SK-N-SH (cell line): Measurements from ENCODE around the gene SLC36A3. TPM values are rescaled to one million over a fixed set of nuclear protein-coding genes. Genes with fewer than 3 reads are reported as not detected.

ENCODE experiments used
- CTCF ChIA-PET: fragments of 300-600, 350-600 bp; formaldehyde crosslinking; extraction: SDS; loops from one replicate; lab custom pipeline; 2021; lab: Yijun Ruan, JAX
- POLR2A ChIA-PET: fragments of 350-600 bp; sonication (Branson Sonifier 250); formaldehyde crosslinking; extraction: SDS; loops from one replicate; lab custom pipeline; 2020; ENCODE audit warnings: antibody characterized with exemption, inconsistent platforms; lab: Yijun Ruan, JAX
- DNase-seq: peaks from one replicate; pipeline ENCODE4 v3.0.0; 2012
- H2AFZ ChIP-seq: fragments of 200-600 bp; sonication (generic); 2 replicates; pipeline ENCODE4 v1.8.1; 2016; ENCODE audit warnings: antibody characterized with exemption, mild to moderate bottlenecking, low read depth
- H3F3A ChIP-seq: fragments of 200-600 bp; sonication (generic); replicated peaks from 2 replicates; pipeline ENCODE3; 2016; ENCODE audit warnings: antibody characterized with exemption, mild to moderate bottlenecking; ENCODE audit not compliant: insufficient read depth
- H3K27ac ChIP-seq, 2 experiments: fragments of 200-500 bp in 1 of 2; fragments of 200-600 bp in 1 of 2; sonication (Bioruptor generic) in 1 of 2; sonication (generic), shearing (Covaris generic) in 1 of 2; 2 replicates each; pipeline versions ENCODE4 v1.5.1 to v1.6.1; 2014 to 2016; ENCODE audit warnings: low read depth in 2 of 2, inconsistent platforms in 1 of 2, low read length in 1 of 2, mild to moderate bottlenecking in 1 of 2, mixed read lengths in 1 of 2
- H3K27me3 ChIP-seq: fragments of 200-600 bp; sonication (generic), shearing (Covaris generic); 2 replicates; pipeline ENCODE4 v1.6.1; 2016; ENCODE audit warnings: mixed run types; ENCODE audit not compliant: insufficient read depth
- H3K36me3 ChIP-seq, 2 experiments: fragments of 200-500 bp in 1 of 2; fragments of 200-600 bp in 1 of 2; sonication (Bioruptor generic) in 1 of 2; sonication (generic) in 1 of 2; replicated peaks in 1 of 2; 2 replicates each; pipeline versions ENCODE3 to v1.5.1; 2014 to 2016; ENCODE audit warnings: low read length in 1 of 2, mild to moderate bottlenecking in 1 of 2; ENCODE audit not compliant: insufficient read depth in 2 of 2, control insufficient read depth in 1 of 2
- H3K4me1 ChIP-seq, 2 experiments: fragments of 200-500 bp in 1 of 2; fragments of 200-600 bp in 1 of 2; sonication (Bioruptor generic) in 1 of 2; sonication (generic), shearing (Covaris generic) in 1 of 2; 2 replicates each; pipeline versions ENCODE4 v1.5.1 to v1.6.1; 2014 to 2016; ENCODE audit warnings: low read depth in 1 of 2, low read length in 1 of 2, mixed run types in 1 of 2; ENCODE audit not compliant: insufficient read depth in 2 of 2, control insufficient read depth in 1 of 2
- H3K4me2 ChIP-seq: fragments of 200-600 bp; sonication (generic), shearing (Covaris generic); 2 replicates; pipeline ENCODE4 v1.6.1; 2017; ENCODE audit warnings: mixed run types
- H3K4me3 ChIP-seq, 2 experiments: fragments of 200-500 bp in 1 of 2; fragments of 200-600 bp in 1 of 2; sonication (Bioruptor generic) in 1 of 2; sonication (generic), shearing (Covaris generic) in 1 of 2; 2 replicates each; pipeline versions ENCODE4 v1.5.1 to v1.8.1; 2014 to 2016; ENCODE audit warnings: low read depth in 2 of 2, inconsistent platforms in 1 of 2, low read length in 1 of 2, mild to moderate bottlenecking in 1 of 2, mixed read lengths in 1 of 2, moderate library complexity in 1 of 2
- H3K79me2 ChIP-seq: fragments of 200-600 bp; sonication (generic); 2 replicates; pipeline ENCODE4 v1.8.1; 2017; ENCODE audit warnings: mild to moderate bottlenecking; ENCODE audit not compliant: insufficient read depth
- H3K9ac ChIP-seq: fragments of 200-600 bp; sonication (generic); 2 replicates; pipeline ENCODE4 v1.6.1; 2017; ENCODE audit warnings: mixed run types
- H3K9me2 ChIP-seq: fragments of 200-600 bp; sonication (generic); 2 replicates; pipeline ENCODE4 v1.6.1; 2017; ENCODE audit warnings: mixed run types
- H3K9me3 ChIP-seq: fragments of 200-600 bp; sonication (generic); 2 replicates; pipeline ENCODE4 v1.6.1; 2017; ENCODE audit warnings: mixed run types, mild to moderate bottlenecking, moderate library complexity
- H4K20me1 ChIP-seq: fragments of 200-600 bp; sonication (generic); 2 replicates; pipeline ENCODE4 v1.6.1; 2017; ENCODE audit warnings: mild to moderate bottlenecking, mixed run types; ENCODE audit not compliant: insufficient read depth
- CHD2 ChIP-seq: fragments of 150-350 bp; IDR thresholded peaks from 2 replicates; pipeline ENCODE4 v1.6.1; 2018; ENCODE audit warnings: low read length; ENCODE audit not compliant: partially characterized antibody
- EZH2phosphoT487 ChIP-seq: fragments of 200-600 bp; sonication (generic); IDR thresholded peaks from 2 replicates; pipeline ENCODE4 v1.6.1; 2017; ENCODE audit warnings: low read depth, mixed run types, mild to moderate bottlenecking, antibody characterized with exemption, moderate library complexity, borderline replicate concordance
- FOSL2 ChIP-seq: IDR thresholded peaks from 2 replicates; pipeline ENCODE4 v1.4.0; 2012; ENCODE audit warnings: low read depth, mild to moderate bottlenecking, moderate library complexity, borderline replicate concordance
- GATA2 ChIP-seq: sonication (generic); formaldehyde crosslinking; IDR thresholded peaks from 2 replicates; pipeline ENCODE4 v1.5.0; 2020; ENCODE audit warnings: mild to moderate bottlenecking, missing genetic modification reagents
- MEF2A ChIP-seq: IDR thresholded peaks from 2 replicates; pipeline ENCODE4 v1.4.0; 2012; ENCODE audit warnings: low read depth, borderline replicate concordance
- NRF1 ChIP-seq: IDR thresholded peaks from 2 replicates; pipeline ENCODE4 v1.6.1; 2012; ENCODE audit warnings: low read depth, mild to moderate bottlenecking, low read length
- REST ChIP-seq: IDR thresholded peaks from 2 replicates; pipeline ENCODE4 v1.6.1; 2012; ENCODE audit warnings: mild to moderate bottlenecking, low read depth, low read length, moderate library complexity
- RFX5 ChIP-seq: IDR thresholded peaks from 2 replicates; pipeline ENCODE4 v1.6.1; 2012; ENCODE audit warnings: mild to moderate bottlenecking, improper control_type of control experiment, low read length
- SMC3 ChIP-seq: IDR thresholded peaks from 2 replicates; pipeline ENCODE4 v1.6.1; 2012; ENCODE audit warnings: low read depth, low read length, improper control_type of control experiment
- TCF12 ChIP-seq: IDR thresholded peaks from 2 replicates; pipeline ENCODE4 v1.4.0; 2012
- TEAD4 ChIP-seq: IDR thresholded peaks from 2 replicates; pipeline ENCODE4 v1.4.0; 2012; ENCODE audit warnings: mild to moderate bottlenecking, borderline replicate concordance; ENCODE audit not compliant: insufficient read depth
- WGBS: methylation state at CpG from one replicate; pipeline ENCODE4 v1.1.6; 2017; ENCODE audit warnings: low lambda C conversion rate; 5-methylcytosine and 5-hydroxymethylcytosine counted together
- polyA plus RNA-seq, 3 experiments: library from polyadenylated mRNA; depleted of rRNA; stranded (reverse); fragments of >200 nt; gene quantifications; 2 replicates each; pipeline ENCODE4 v1.2.3, GENCODE V29; 2012
- TF ChIP-seq, protein P1 (sequence below): fragments of 150-350 bp; IDR thresholded peaks from 2 replicates; pipeline ENCODE4 v1.6.1; 2016; ENCODE audit warnings: mild to moderate bottlenecking, low read depth, low read length
- TF ChIP-seq, protein P2 (sequence below): fragments of 150-350 bp; IDR thresholded peaks from 2 replicates; pipeline ENCODE4 v1.6.1; 2017; ENCODE audit warnings: antibody characterized with exemption, low read length, low read depth, borderline replicate concordance
- TF ChIP-seq, protein P3 (sequence below): IDR thresholded peaks from 2 replicates; pipeline ENCODE4; 2012
- TF ChIP-seq, protein P4 (sequence below): fragments of 200-600 bp; sonication (generic); IDR thresholded peaks from 2 replicates; pipeline ENCODE4 v1.6.1; 2017; ENCODE audit warnings: antibody characterized with exemption, mild to moderate bottlenecking, moderate library complexity

SLC36A3 gene
- polyA plus RNA-seq, 1 of the 3 experiments (the other 2 are of a cell fraction): not detected

GRCh38 chr5:151234476-151235238, 68.9 kb downstream of the SLC36A3 start:
- no peaks in the 10 kb centered on the region for H3K79me2 ChIP-seq
- H3K4me2 ChIP-seq: no peak overlapping the region
- no peaks in the 10 kb centered on the region; the same call in 1 of the 2 replicates for H3K27me3 ChIP-seq
- no peak overlapping the region for H2AFZ ChIP-seq
- ChIA-PET CTCF (interaction anchor here (1.5 kb wide), 2 partner anchors 67 to 183 kb away, joined by 3 read pairs; no protein-coding TSS in a partner anchor), POLR2A (no interaction called here)
- H3K4me3 ChIP-seq: no peak overlapping the region
- TF ChIP-seq RFX5 (no peak), FOSL2 (no peak), REST (no peak), EZH2phosphoT487 (no peak), TCF12 (no peak), SMC3 (no peak), MEF2A (no peak), TEAD4 (no peak), NRF1 (no peak), CHD2 (no peak), GATA2 (no peak)
- TF ChIP-seq, protein P1, sequence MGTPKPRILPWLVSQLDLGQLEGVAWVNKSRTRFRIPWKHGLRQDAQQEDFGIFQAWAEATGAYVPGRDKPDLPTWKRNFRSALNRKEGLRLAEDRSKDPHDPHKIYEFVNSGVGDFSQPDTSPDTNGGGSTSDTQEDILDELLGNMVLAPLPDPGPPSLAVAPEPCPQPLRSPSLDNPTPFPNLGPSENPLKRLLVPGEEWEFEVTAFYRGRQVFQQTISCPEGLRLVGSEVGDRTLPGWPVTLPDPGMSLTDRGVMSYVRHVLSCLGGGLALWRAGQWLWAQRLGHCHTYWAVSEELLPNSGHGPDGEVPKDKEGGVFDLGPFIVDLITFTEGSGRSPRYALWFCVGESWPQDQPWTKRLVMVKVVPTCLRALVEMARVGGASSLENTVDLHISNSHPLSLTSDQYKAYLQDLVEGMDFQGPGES: no peak
- TF ChIP-seq, protein P2, sequence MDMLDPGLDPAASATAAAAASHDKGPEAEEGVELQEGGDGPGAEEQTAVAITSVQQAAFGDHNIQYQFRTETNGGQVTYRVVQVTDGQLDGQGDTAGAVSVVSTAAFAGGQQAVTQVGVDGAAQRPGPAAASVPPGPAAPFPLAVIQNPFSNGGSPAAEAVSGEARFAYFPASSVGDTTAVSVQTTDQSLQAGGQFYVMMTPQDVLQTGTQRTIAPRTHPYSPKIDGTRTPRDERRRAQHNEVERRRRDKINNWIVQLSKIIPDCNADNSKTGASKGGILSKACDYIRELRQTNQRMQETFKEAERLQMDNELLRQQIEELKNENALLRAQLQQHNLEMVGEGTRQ: no peak
- TF ChIP-seq, protein P3, sequence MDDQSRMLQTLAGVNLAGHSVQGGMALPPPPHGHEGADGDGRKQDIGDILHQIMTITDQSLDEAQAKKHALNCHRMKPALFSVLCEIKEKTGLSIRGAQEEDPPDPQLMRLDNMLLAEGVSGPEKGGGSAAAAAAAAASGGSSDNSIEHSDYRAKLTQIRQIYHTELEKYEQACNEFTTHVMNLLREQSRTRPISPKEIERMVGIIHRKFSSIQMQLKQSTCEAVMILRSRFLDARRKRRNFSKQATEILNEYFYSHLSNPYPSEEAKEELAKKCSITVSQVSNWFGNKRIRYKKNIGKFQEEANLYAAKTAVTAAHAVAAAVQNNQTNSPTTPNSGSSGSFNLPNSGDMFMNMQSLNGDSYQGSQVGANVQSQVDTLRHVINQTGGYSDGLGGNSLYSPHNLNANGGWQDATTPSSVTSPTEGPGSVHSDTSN: no peak
- TF ChIP-seq, protein P4, sequence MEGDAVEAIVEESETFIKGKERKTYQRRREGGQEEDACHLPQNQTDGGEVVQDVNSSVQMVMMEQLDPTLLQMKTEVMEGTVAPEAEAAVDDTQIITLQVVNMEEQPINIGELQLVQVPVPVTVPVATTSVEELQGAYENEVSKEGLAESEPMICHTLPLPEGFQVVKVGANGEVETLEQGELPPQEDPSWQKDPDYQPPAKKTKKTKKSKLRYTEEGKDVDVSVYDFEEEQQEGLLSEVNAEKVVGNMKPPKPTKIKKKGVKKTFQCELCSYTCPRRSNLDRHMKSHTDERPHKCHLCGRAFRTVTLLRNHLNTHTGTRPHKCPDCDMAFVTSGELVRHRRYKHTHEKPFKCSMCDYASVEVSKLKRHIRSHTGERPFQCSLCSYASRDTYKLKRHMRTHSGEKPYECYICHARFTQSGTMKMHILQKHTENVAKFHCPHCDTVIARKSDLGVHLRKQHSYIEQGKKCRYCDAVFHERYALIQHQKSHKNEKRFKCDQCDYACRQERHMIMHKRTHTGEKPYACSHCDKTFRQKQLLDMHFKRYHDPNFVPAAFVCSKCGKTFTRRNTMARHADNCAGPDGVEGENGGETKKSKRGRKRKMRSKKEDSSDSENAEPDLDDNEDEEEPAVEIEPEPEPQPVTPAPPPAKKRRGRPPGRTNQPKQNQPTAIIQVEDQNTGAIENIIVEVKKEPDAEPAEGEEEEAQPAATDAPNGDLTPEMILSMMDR: no peak
- H3K27ac ChIP-seq: no peak overlapping the region
- 67% methylated on average over 17 of the region's 17 CpGs for WGBS
- no peaks in the 10 kb centered on the region for H3K9me2 ChIP-seq
- H3K9me3 ChIP-seq: no peaks in the 10 kb centered on the region
- no peaks in the 10 kb centered on the region for H3K36me3 ChIP-seq
- DNase-seq: no peak
- H3K4me1 ChIP-seq: no peaks in the 10 kb centered on the region
- H4K20me1 ChIP-seq: no peaks in the 10 kb centered on the region
- H3K9ac ChIP-seq: no peak overlapping the region
- peaks cover 2% of the 10 kb centered on the region for H3F3A ChIP-seq
